Tibial nerve (tissue), 4 donors: ENCODE results near the gene RPS29. TPM values are rescaled to one million over a fixed set of nuclear protein-coding genes. Genes with fewer than 3 reads are reported as not detected.

ENCODE experiments used
- DNase-seq, 2 donors: peaks; one replicate each; pipeline ENCODE4 v3.0.0-alpha.2; 2019; ENCODE audit warnings: low spot score in 2 of 2
- H3K27ac ChIP-seq, 4 donors: fragments of 200-600 bp; sonication (generic) in 3 of 4; one replicate each; pipeline ENCODE4 v1.5.1; 2017 to 2019; ENCODE audit warnings: mild to moderate bottlenecking in 1 of 4
- H3K27me3 ChIP-seq, 2 donors: fragments of 200-600 bp; sonication (generic) in 1 of 2; one replicate each; pipeline versions ENCODE4 v1.5.1 to v1.6.0; 2017 to 2019
- H3K36me3 ChIP-seq, 3 donors: fragments of 200-600 bp; sonication (generic); one replicate each; pipeline ENCODE4 v1.5.1; 2018 to 2019
- H3K4me1 ChIP-seq, 4 donors: fragments of 200-600 bp; sonication (generic) in 3 of 4; one replicate each; pipeline ENCODE4 v1.5.1; 2017 to 2019
- H3K4me3 ChIP-seq, 4 donors: fragments of 200-600 bp; sonication (generic) in 3 of 4; one replicate each; pipeline ENCODE4 v1.5.1; 2017 to 2019; ENCODE audit warnings: mild to moderate bottlenecking in 1 of 4, moderate library complexity in 1 of 4
- H3K9me3 ChIP-seq, 4 donors: fragments of 200-600 bp; sonication (generic) in 3 of 4; one replicate each; pipeline ENCODE4 v1.5.1; 2017 to 2019
- CTCF ChIP-seq, 5 experiments: fragments of 200-600 bp in 3 of 5; fragments of 450-650 bp in 2 of 5; sonication (generic) in 3 of 5; IDR thresholded peaks; one replicate each; pipeline ENCODE4 v1.5.1; 2016 to 2019; ENCODE audit warnings: antibody characterized with exemption in 5 of 5, mild to moderate bottlenecking in 3 of 5, moderate library complexity in 2 of 5
- EP300 ChIP-seq, 2 donors: sonication (generic); formaldehyde crosslinking; IDR thresholded peaks; one replicate each; pipeline ENCODE4 v1.6.1; 2017; ENCODE audit warnings: antibody characterized with exemption in 2 of 2, mild to moderate bottlenecking in 1 of 2
- POLR2A ChIP-seq, 2 donors: fragments of 450-650 bp; IDR thresholded peaks; one replicate each; pipeline ENCODE4 v1.6.1; 2017; ENCODE audit warnings: antibody characterized with exemption in 2 of 2, mild to moderate bottlenecking in 2 of 2, moderate library complexity in 2 of 2
- WGBS, 2 donors: methylation state at CpG; one replicate each; pipeline ENCODE4 v1.1.5; 2018; 5-methylcytosine and 5-hydroxymethylcytosine counted together
- total RNA-seq, 4 donors: library from RNA; depleted of rRNA; stranded (reverse); fragments of >200 nt; gene quantifications; one replicate each; pipeline ENCODE4 v1.1.0, GENCODE V29; 2016

Gene RPS29
- total RNA-seq, 4 donors from 2014 or later: 3,106 to 5,465 (median 5,153) TPM

DNA sequence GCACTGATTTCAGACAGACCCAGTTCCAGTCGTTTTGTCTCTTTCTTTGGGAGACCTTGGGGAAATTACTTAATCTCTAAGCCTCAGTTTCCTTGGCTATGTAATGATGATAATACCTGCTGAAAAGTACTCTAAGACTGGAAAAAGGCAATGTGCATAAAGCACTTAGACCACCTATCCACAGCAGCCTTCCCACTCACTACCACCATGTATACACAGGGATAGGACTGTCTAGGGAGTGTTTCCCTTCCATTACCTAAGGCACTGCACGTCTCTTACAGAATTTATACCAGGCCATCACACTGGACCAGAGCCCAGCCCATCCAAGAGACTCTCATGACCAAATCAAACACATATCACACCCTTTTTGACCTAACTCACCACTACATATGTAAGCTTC, 6.3 kb downstream of the RPS29 start:
- H3K27ac ChIP-seq: no peak overlapping the region
- H3K4me1 ChIP-seq: peaks cover 0 to 28% (median 16%) of the 10 kb centered on the region in 4 donors
- H3K9me3 ChIP-seq: no peaks in the 10 kb centered on the region
- TF ChIP-seq CTCF (IDR thresholded peaks at IDR 0.05) (no peak), EP300 (IDR thresholded peaks at IDR 0.05) (no peak), POLR2A (IDR thresholded peaks at IDR 0.05) (no peak)
- DNase-seq: no peak
- H3K36me3 ChIP-seq: peaks cover 0 to 56% (median 7%) of the 10 kb centered on the region in 3 donors
- no peak overlapping the region for H3K4me3 ChIP-seq
- H3K27me3 ChIP-seq: no peaks in the 10 kb centered on the region
- 63 to 73% methylated on average over 2 of the region's 2 CpGs for WGBS, 2 donors

DNA sequence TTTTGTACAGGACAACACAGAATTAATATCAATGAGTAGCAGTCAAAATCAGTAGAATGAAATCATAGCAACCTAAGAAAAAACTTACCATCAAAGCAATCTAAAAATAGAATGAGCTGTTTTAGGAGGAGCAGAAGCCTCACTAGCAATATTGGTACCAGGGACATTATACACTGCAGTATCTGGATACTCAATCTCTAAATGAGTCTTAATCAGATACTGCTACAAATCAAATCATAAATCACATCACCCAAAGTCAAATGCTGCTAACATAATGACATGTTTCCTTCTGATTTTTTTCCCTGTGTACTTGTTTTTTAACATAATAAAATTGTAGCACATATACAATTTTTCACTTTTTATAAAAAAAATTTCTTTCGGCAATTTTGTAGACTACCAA, 8.0 kb downstream of the RPS29 start:
- 97 to 98% methylated on average over 1 of the region's 1 CpG for WGBS, 2 donors
- Histone ChIP-seq H3K4me1 (peaks cover 0 to 11% (median 2%) of the 10 kb centered on the region in 4 donors), H3K27ac (no peak overlapping the region), H3K27me3 (no peaks in the 10 kb centered on the region), H3K9me3 (no peaks in the 10 kb centered on the region), H3K36me3 (peaks cover 0 to 52% (median 0%) of the 10 kb centered on the region in 3 donors), H3K4me3 (no peak overlapping the region)
- TF ChIP-seq EP300 (IDR thresholded peaks at IDR 0.05) (no peak), POLR2A (IDR thresholded peaks at IDR 0.05) (no peak), CTCF (IDR thresholded peaks at IDR 0.05) (no peak)
- no peak for DNase-seq

GRCh38 chr14:49574038-49574437, 12.1 kb downstream of the RPS29 start:
- TF ChIP-seq EP300 (IDR thresholded peaks at IDR 0.05) (no peak), CTCF (IDR thresholded peaks at IDR 0.05) (no peak), POLR2A (IDR thresholded peaks at IDR 0.05) (no peak)
- no peaks in the 10 kb centered on the region for H3K4me1 ChIP-seq
- no peak overlapping the region for H3K4me3 ChIP-seq
- DNase-seq: no peak
- peaks cover 0 to 49% (median 0%) of the 10 kb centered on the region in 3 donors for H3K36me3 ChIP-seq
- no peaks in the 10 kb centered on the region for H3K9me3 ChIP-seq
- WGBS, 2 donors: 88 to 92% methylated on average over 5 of the region's 5 CpGs
- H3K27me3 ChIP-seq: no peaks in the 10 kb centered on the region
- H3K27ac ChIP-seq: no peak overlapping the region

GRCh38 chr14:49569281-49569680, 16.9 kb downstream of the RPS29 start:
- Histone ChIP-seq H3K9me3 (no peaks in the 10 kb centered on the region), H3K4me1 (no peaks in the 10 kb centered on the region), H3K27ac (no peak overlapping the region), H3K36me3 (peaks cover 0 to 14% (median 0%) of the 10 kb centered on the region in 3 donors), H3K4me3 (no peak overlapping the region), H3K27me3 (no peaks in the 10 kb centered on the region)
- DNase-seq: no peak
- TF ChIP-seq POLR2A (IDR thresholded peaks at IDR 0.05) (no peak), CTCF (IDR thresholded peaks at IDR 0.05) (no peak), EP300 (IDR thresholded peaks at IDR 0.05) (no peak)
- WGBS, 2 donors: 90 to 96% methylated on average over 3 of the region's 3 CpGs

DNA sequence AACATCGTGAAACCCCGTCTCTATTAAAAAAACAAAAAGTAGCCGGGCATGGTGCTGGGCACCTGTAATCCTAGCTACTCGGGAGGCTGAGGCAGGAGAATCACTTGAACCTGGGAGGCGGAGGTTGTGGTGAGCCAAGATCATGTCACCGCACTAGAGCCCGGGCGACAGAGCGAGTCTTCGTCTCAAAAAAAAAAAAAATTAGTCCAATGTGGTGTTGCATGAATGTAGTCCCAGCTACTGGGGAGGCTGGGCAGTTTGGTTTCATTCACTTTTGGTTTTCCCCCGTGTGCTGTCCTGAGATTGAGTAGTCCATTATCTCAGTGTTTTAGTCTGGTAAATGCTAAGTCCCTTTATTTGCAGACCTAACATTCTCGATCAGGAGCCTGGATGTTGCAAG, 19.5 kb downstream of the RPS29 start:
- Histone ChIP-seq H3K36me3 (peaks cover 0 to 2% (median 0%) of the 10 kb centered on the region in 3 donors), H3K27me3 (no peaks in the 10 kb centered on the region), H3K4me1 (no peaks in the 10 kb centered on the region), H3K27ac (no peak overlapping the region), H3K4me3 (no peak overlapping the region), H3K9me3 (no peaks in the 10 kb centered on the region)
- no peak for DNase-seq
- WGBS, 2 donors: 91 to 93% methylated on average over 12 of the region's 12 CpGs
- TF ChIP-seq POLR2A (IDR thresholded peaks at IDR 0.05) (no peak), EP300 (IDR thresholded peaks at IDR 0.05) (no peak)
